CD14-positive monocyte (primary cell): ENCODE results near the gene SERPINB12. TPM values are rescaled to one million over a fixed set of nuclear protein-coding genes. Genes with fewer than 3 reads are reported as not detected.

ENCODE experiments used
- DNase-seq, 3 donors: peaks; one replicate each; pipeline ENCODE4 v3.0.0-alpha.2; 2011 to 2022
- H2AFZ ChIP-seq: 2 replicates; pipeline ENCODE4 v1.6.0; 2012; ENCODE audit warnings: mild to moderate bottlenecking, low read depth, low read length, inconsistent platforms; ENCODE audit not compliant: insufficient read depth, poor library complexity, severe bottlenecking
- H3K27ac ChIP-seq, 2 donors: 1 replicate in 1 of 2; 2 replicates in 1 of 2; pipeline ENCODE4 v1.5.1; 2012 to 2013; ENCODE audit warnings: low read length in 2 of 2, control low read depth in 1 of 2, inconsistent platforms in 1 of 2, low read depth in 1 of 2, mild to moderate bottlenecking in 1 of 2
- H3K27me3 ChIP-seq, 2 donors: one replicate each; pipeline versions ENCODE4 v1.6.0 to v1.6.1; 2011 to 2013; ENCODE audit warnings: low read length in 2 of 2; ENCODE audit not compliant: control insufficient read depth in 2 of 2, insufficient read depth in 2 of 2
- H3K36me3 ChIP-seq, 2 donors: replicated peaks in 1 of 2; 1 replicate in 1 of 2; 2 replicates in 1 of 2; pipeline versions ENCODE4 v1.5.1 to v1.6.1; 2012 to 2013; ENCODE audit warnings: low read length in 2 of 2, control low read depth in 1 of 2, inconsistent platforms in 1 of 2, mild to moderate bottlenecking in 1 of 2; ENCODE audit not compliant: insufficient read depth in 2 of 2, control insufficient read depth in 1 of 2
- H3K4me1 ChIP-seq, 2 donors: 1 replicate in 1 of 2; 2 replicates in 1 of 2; pipeline versions ENCODE4 v1.5.1 to v1.6.1; 2012 to 2013; ENCODE audit warnings: low read length in 2 of 2, control low read depth in 1 of 2, inconsistent platforms in 1 of 2, mild to moderate bottlenecking in 1 of 2, moderate library complexity in 1 of 2; ENCODE audit not compliant: insufficient read depth in 2 of 2, control insufficient read depth in 1 of 2
- H3K4me2 ChIP-seq: replicated peaks from 2 replicates; pipeline ENCODE3; 2012; ENCODE audit warnings: low read length, moderate library complexity, mild to moderate bottlenecking; ENCODE audit not compliant: poor library complexity, severe bottlenecking; ENCODE audit errors: extremely low read depth
- H3K4me3 ChIP-seq, 3 experiments: fragments of 200-600 bp in 1 of 3; sonication (generic) in 1 of 3; replicated peaks in 1 of 3; 1 replicate in 2 of 3; 2 replicates in 1 of 3; pipeline ENCODE4 v1.5.1; 2011 to 2013; ENCODE audit warnings: low read length in 3 of 3, mild to moderate bottlenecking in 3 of 3, control low read depth in 2 of 3, low read depth in 2 of 3, inconsistent platforms in 1 of 3, moderate library complexity in 1 of 3
- H3K79me2 ChIP-seq: 2 replicates; pipeline ENCODE4 v1.6.0; 2012; ENCODE audit warnings: mild to moderate bottlenecking, control low read depth, inconsistent platforms, low read length, moderate library complexity; ENCODE audit not compliant: insufficient read depth
- H3K9ac ChIP-seq: 2 replicates; pipeline ENCODE4 v1.6.0; 2017; ENCODE audit warnings: low read length, mild to moderate bottlenecking; ENCODE audit not compliant: insufficient read depth, poor library complexity, severe bottlenecking
- H3K9me3 ChIP-seq, 2 donors: replicated peaks in 1 of 2; 1 replicate in 1 of 2; 2 replicates in 1 of 2; pipeline versions ENCODE4 v1.5.1 to v1.6.1; 2012 to 2013; ENCODE audit warnings: low read length in 2 of 2, control low read depth in 1 of 2; ENCODE audit not compliant: control insufficient read depth in 1 of 2, insufficient read depth in 1 of 2
- H4K20me1 ChIP-seq: 2 replicates; pipeline ENCODE4 v1.6.0; 2012; ENCODE audit warnings: mild to moderate bottlenecking, low read length, control low read depth, moderate library complexity; ENCODE audit not compliant: insufficient read depth
- H3K27ac Mint-ChIP-seq, 7 donors: one replicate each; pipeline ENCODE4 v1.8.0; 2020; ENCODE audit warnings: mild to moderate bottlenecking in 7 of 7, mixed read lengths in 7 of 7, moderate library complexity in 6 of 7, inconsistent platforms in 2 of 7
- H3K27me3 Mint-ChIP-seq, 3 donors: one replicate each; pipeline ENCODE4 v1.8.0; 2021 to 2022; ENCODE audit warnings: low read depth in 3 of 3, mild to moderate bottlenecking in 3 of 3, mixed read lengths in 3 of 3, moderate library complexity in 3 of 3, inconsistent platforms in 1 of 3
- H3K36me3 Mint-ChIP-seq, 2 donors: one replicate each; pipeline ENCODE4 v1.8.0; 2020; ENCODE audit warnings: mixed read lengths in 2 of 2, inconsistent platforms in 1 of 2, mild to moderate bottlenecking in 1 of 2
- H3K4me1 Mint-ChIP-seq: one replicate; pipeline ENCODE4 v1.8.0; 2020; ENCODE audit warnings: mild to moderate bottlenecking, mixed read lengths
- H3K4me3 Mint-ChIP-seq, 2 donors: one replicate each; pipeline ENCODE4 v1.8.0; 2020; ENCODE audit warnings: mild to moderate bottlenecking in 2 of 2, mixed read lengths in 2 of 2, moderate library complexity in 1 of 2
- H3K9me3 Mint-ChIP-seq, 7 donors: one replicate each; pipeline ENCODE4 v1.8.0; 2020 to 2022; ENCODE audit warnings: mixed read lengths in 7 of 7, mild to moderate bottlenecking in 6 of 7, moderate library complexity in 6 of 7, inconsistent platforms in 2 of 7
- WGBS: methylation state at CpG from one replicate; pipeline ENCODE4 v1.1.5; 2013; ENCODE audit warnings: missing lambda C conversion rate; ENCODE audit not compliant: insufficient coverage; 5-methylcytosine and 5-hydroxymethylcytosine counted together
- intact Hi-C, 2 donors: fragments of 100-400 bp; cut with micrococcal nuclease; formaldehyde crosslinking; loops; one replicate each; pipeline versions ENCODE4 v1.15.0 to v1.15.1; 2023
- polyA plus RNA-seq, 3 donors: library from polyadenylated mRNA; depleted of rRNA in 1 of 3; unstranded in 2 of 3; stranded (reverse) in 1 of 3; fragments of 300-500 nt in 2 of 3; fragments of >200 nt in 1 of 3; fragmentation: Illumina TruSeq in 2 of 3; gene quantifications; 1 replicate in 2 of 3; 2 replicates in 1 of 3; pipeline ENCODE4 v1.2.3, GENCODE V29; 2012 to 2021
- TF ChIP-seq, protein P1 (sequence below): fragments of 200-600 bp; IDR thresholded peaks from one replicate; pipeline ENCODE4 v1.8.0; 2022; ENCODE audit warnings: antibody characterized with exemption, mild to moderate bottlenecking

The SERPINB12 gene
- polyA plus RNA-seq, 3 donors, result not detected

DNA sequence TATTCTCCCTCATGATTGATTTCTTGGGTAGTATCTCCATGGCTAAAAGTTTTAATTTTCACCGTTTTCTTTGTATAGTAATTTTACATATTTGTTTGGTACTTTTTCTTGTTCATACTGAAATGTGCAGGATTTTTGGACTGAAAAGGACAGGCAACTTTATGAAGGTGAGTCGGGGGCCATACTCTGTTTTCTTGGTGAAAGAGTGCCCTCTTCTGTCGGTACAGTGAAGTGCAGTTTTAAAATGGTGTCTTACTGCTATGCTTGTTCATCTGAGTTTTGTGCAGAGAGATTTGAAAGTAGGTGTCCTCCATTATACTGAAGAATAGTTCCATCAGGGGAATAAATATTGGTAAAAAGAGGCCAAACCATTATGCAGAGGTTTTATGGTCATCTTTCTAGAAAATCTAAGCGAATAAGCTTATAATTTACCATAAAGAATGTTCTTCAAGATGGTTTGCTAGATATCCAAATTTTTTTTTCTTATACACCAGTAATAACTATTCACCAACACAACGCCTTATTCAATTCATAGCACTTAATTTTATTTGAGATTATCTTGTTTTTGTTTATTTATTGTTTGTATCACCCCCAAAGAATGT lies 36.3 kb downstream of the SERPINB12 start:
- H3K4me3 ChIP-seq, result no peak overlapping the region
- no peaks in the 10 kb centered on the region for H3K9me3 ChIP-seq
- no peak overlapping the region for H3K4me2 ChIP-seq
- H3K27me3 ChIP-seq, result no peaks in the 10 kb centered on the region
- H3K4me1 Mint-ChIP-seq, result peaks cover 9% of the 10 kb centered on the region
- TF ChIP-seq, protein P1, sequence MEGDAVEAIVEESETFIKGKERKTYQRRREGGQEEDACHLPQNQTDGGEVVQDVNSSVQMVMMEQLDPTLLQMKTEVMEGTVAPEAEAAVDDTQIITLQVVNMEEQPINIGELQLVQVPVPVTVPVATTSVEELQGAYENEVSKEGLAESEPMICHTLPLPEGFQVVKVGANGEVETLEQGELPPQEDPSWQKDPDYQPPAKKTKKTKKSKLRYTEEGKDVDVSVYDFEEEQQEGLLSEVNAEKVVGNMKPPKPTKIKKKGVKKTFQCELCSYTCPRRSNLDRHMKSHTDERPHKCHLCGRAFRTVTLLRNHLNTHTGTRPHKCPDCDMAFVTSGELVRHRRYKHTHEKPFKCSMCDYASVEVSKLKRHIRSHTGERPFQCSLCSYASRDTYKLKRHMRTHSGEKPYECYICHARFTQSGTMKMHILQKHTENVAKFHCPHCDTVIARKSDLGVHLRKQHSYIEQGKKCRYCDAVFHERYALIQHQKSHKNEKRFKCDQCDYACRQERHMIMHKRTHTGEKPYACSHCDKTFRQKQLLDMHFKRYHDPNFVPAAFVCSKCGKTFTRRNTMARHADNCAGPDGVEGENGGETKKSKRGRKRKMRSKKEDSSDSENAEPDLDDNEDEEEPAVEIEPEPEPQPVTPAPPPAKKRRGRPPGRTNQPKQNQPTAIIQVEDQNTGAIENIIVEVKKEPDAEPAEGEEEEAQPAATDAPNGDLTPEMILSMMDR, result peak; percentile 78
- peak in 2 of 3 donors; percentile 34 to 39 for DNase-seq
- WGBS, result 11% methylated on average over 1 of the region's 5 CpGs
- H3K4me1 ChIP-seq, result peaks cover 20 to 28% of the 10 kb centered on the region in 2 donors
- H2AFZ ChIP-seq, result peak overlapping the region; percentile 6
- no peaks in the 10 kb centered on the region for H3K36me3 Mint-ChIP-seq
- H4K20me1 ChIP-seq, result no peaks in the 10 kb centered on the region
- peak overlapping the region in 1 of 7 donors; percentile 19 for H3K27ac Mint-ChIP-seq
- no peak overlapping the region for H3K9ac ChIP-seq
- intact Hi-C loops, result loop anchor here in 1 of 2 donors (10.0 kb wide), 1 partner anchor 64 kb away; no protein-coding TSS in a partner anchor
- H3K27ac ChIP-seq, result no peak overlapping the region
- H3K9me3 Mint-ChIP-seq, result no peaks in the 10 kb centered on the region
- H3K4me3 Mint-ChIP-seq, result no peak overlapping the region
- peaks cover 0 to 5% (median 0%) of the 10 kb centered on the region in 3 donors for H3K27me3 Mint-ChIP-seq
- H3K79me2 ChIP-seq, result no peaks in the 10 kb centered on the region
- no peaks in the 10 kb centered on the region for H3K36me3 ChIP-seq

DNA sequence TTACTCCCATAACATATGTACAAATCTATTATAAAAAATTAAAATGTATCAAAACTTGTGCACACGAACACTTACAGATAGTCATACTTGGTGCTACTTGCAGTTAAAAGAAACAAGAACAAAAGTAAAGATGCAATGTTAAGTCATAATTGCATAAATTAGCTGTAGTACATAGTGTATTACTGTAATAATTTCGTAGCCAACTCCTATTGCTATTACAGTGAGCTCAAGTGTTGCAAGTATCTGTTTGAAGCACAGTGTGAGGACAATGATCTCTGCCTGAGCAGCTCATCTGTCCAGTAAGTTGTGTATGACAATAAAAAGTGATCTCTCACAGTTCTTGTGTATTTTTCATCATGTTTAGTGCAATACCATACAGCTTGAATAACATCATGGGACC lies 37.4 kb downstream of the SERPINB12 start:
- intact Hi-C loops, result loop anchor here (5.0 to 10.0 kb wide), 2 partner anchors 62 to 65 kb away; no protein-coding TSS in a partner anchor
- no peak overlapping the region for H2AFZ ChIP-seq
- no peaks in the 10 kb centered on the region for H3K9me3 Mint-ChIP-seq

More for the DNA sequence above, 37.4 kb downstream of the SERPINB12 start:
- no peaks in the 10 kb centered on the region for H3K27me3 ChIP-seq
- peaks cover 22 to 32% of the 10 kb centered on the region in 2 donors for H3K4me1 ChIP-seq
- peak in 2 of 3 donors; percentile 16 to 69 for DNase-seq
- H3K79me2 ChIP-seq, result no peaks in the 10 kb centered on the region
- Mint-ChIP-seq H3K27me3 (peaks cover 0 to 3% (median 0%) of the 10 kb centered on the region in 3 donors), H3K36me3 (no peaks in the 10 kb centered on the region), H3K27ac (peak overlapping the region in 4 of 7 donors; percentile 15 to 79 (median 70)), H3K4me1 (peaks cover 14% of the 10 kb centered on the region), H3K4me3 (no peak overlapping the region)
- no peaks in the 10 kb centered on the region for H3K36me3 ChIP-seq
- no peak overlapping the region for H3K4me3 ChIP-seq
- WGBS, result no CpG with 5 or more reads among the region's 2 CpGs
- H4K20me1 ChIP-seq, result no peaks in the 10 kb centered on the region
- no peak overlapping the region for H3K27ac ChIP-seq
- no peaks in the 10 kb centered on the region for H3K9me3 ChIP-seq
- no peak overlapping the region for H3K4me2 ChIP-seq
- H3K9ac ChIP-seq, result no peak overlapping the region
- TF ChIP-seq, protein P1, result no peak
